ENCODE data around the gene TPST2. TPM values are rescaled to one million over a fixed set of nuclear protein-coding genes. Genes with fewer than 3 reads are reported as not detected.

Gene TPST2
- total and polyA plus RNA-seq, 8 donors: 91.4 to 534 (median 175) TPM

DNA sequence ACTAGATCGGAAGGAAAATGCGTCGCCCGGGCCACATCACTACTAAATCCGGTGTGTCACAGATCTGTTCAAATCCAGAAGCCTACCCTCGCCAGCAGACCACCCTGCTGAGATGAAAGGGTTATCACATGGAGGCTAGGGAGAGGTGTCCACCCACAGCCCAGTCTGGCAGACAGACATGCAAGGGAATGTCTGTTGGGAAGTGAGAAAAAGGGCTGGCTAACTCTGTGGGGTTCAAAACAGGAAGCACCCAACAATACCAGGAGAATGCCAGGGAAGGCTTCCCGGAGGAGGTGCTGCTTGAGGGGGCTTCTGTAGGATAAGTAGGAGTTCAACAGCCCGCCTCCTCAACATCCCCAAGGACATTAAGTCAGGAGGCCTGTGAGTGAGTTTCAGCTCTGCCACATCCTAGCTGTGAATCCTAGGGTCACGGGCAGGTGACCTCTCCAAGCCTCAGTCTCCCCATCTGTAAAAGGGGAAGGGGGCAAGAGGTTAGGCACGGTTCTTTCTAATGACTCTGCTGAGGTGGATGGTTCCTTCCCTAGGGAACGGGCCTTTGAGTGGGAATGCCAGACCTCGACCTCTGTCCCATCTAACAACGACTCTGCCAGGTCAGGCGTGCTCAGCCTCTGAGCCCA is 1.1 kb downstream of the TPST2 start:
- H3K4me3 ChIP-seq: peak overlapping the region; percentile 75 to 95 (median 91)
- TF ChIP-seq, protein P1, sequence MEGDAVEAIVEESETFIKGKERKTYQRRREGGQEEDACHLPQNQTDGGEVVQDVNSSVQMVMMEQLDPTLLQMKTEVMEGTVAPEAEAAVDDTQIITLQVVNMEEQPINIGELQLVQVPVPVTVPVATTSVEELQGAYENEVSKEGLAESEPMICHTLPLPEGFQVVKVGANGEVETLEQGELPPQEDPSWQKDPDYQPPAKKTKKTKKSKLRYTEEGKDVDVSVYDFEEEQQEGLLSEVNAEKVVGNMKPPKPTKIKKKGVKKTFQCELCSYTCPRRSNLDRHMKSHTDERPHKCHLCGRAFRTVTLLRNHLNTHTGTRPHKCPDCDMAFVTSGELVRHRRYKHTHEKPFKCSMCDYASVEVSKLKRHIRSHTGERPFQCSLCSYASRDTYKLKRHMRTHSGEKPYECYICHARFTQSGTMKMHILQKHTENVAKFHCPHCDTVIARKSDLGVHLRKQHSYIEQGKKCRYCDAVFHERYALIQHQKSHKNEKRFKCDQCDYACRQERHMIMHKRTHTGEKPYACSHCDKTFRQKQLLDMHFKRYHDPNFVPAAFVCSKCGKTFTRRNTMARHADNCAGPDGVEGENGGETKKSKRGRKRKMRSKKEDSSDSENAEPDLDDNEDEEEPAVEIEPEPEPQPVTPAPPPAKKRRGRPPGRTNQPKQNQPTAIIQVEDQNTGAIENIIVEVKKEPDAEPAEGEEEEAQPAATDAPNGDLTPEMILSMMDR (IDR thresholded peaks at IDR 0.05): no peak
- intact Hi-C loops (cut with DNase I): no loop called here
- H3K4me1 ChIP-seq: peaks cover 0 to 17% (median 0%) of the 10 kb centered on the region in 3 donors
- no peak for FAIRE-seq
- ATAC-seq: no peak
- peak overlapping the region in 2 of 4 donors; percentile 67 to 85 for H3K27ac ChIP-seq
- DNase-seq: no peak
- WGBS, 2 donors: 62 to 64% methylated on average over 14 of the region's 14 CpGs
- no peaks in the 10 kb centered on the region for H3K9me3 ChIP-seq
- H3K36me3 ChIP-seq: no peaks in the 10 kb centered on the region
- H3K27me3 ChIP-seq: no peaks in the 10 kb centered on the region

DNA sequence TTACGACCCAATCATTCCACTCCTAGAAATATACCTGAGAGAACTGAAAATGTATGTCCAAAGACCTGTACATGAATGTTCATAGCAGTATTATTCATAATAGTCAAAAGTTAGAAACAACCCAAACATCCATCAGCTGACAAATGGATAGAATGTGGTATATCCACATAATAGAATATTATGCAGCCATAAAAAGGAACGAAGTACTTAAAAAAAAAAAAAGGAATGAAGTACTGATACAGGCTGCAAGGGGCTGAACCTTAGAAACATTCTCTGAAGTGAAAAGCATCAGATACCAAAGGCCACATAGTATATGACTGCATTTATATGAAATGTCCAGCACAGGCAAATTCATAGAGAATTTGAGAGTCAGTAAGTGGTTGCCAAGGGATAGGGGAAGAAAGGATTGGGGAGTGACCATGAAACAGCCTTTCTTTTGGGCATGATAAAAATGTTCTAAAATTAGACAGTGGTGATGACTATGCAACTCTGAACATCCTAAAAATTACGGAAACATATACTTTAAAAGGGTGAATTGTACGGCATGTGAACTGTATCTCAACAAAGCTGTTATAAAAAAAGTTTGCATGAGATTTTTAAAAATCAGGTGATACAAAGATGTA is 1.8 kb downstream of the TPST2 start:
- Histone ChIP-seq H3K9me3 (no peaks in the 10 kb centered on the region), H3K36me3 (no peaks in the 10 kb centered on the region), H3K4me3 (no peak overlapping the region), H3K27me3 (no peaks in the 10 kb centered on the region), H3K4me1 (peaks cover 0 to 17% (median 0%) of the 10 kb centered on the region in 3 donors), H3K27ac (no peak overlapping the region)
- DNase-seq (no peak), ATAC-seq (no peak), FAIRE-seq (no peak)
- intact Hi-C loops (cut with DNase I): no loop called here
- TF ChIP-seq, protein P1 (IDR thresholded peaks at IDR 0.05): no peak
- WGBS, 2 donors: 93 to 99% methylated on average over 4 of the region's 4 CpGs

DNA sequence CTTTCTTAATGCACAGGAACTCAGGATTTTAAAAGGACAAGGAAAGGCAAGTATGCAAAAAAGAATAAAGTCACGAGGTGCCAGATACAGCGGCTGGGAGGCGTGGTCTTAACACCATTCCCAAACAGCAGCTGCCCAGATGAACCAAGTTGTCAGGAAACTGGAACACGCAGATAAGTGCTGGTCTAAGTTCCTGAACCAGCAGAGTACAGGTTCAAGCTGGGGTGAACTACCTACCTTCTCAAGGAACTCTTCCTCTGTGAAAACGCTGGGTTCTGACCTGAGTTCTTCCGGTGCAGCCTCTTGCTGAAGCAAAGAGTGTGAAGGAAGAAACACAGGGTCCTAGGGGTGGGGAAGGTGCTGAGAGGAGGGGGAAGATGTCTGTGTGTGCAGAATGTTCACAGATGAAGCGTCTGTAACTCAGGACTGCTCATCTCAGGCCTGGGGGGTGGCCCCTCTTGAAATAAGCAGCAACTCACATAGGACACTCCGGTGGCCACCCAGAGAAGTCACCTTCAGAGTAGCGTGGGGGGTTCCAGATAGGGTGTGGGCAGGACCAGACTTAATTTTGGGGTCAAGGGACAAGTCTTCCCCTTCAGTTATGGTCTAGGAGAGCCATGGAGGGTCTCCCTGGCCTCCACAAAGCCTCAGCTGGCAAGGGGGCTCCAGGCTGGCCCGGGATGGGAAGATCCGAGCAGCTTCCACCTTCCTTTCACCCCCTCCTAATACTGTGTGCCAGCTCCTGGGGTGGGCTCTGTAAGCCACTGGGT is 3.2 kb downstream of the TPST2 start:
- TF ChIP-seq, protein P1 (IDR thresholded peaks at IDR 0.05): no peak
- Histone ChIP-seq H3K27ac (no peak overlapping the region), H3K4me1 (peaks cover 0 to 17% (median 0%) of the 10 kb centered on the region in 3 donors), H3K4me3 (no peak overlapping the region), H3K36me3 (no peaks in the 10 kb centered on the region), H3K9me3 (no peaks in the 10 kb centered on the region), H3K27me3 (no peaks in the 10 kb centered on the region)
- WGBS, 2 donors: 76 to 78% methylated on average over 11 of the region's 11 CpGs
- no peak for ATAC-seq
- no peak for FAIRE-seq
- no peak for DNase-seq
- intact Hi-C loops (cut with DNase I): no loop called here

DNA sequence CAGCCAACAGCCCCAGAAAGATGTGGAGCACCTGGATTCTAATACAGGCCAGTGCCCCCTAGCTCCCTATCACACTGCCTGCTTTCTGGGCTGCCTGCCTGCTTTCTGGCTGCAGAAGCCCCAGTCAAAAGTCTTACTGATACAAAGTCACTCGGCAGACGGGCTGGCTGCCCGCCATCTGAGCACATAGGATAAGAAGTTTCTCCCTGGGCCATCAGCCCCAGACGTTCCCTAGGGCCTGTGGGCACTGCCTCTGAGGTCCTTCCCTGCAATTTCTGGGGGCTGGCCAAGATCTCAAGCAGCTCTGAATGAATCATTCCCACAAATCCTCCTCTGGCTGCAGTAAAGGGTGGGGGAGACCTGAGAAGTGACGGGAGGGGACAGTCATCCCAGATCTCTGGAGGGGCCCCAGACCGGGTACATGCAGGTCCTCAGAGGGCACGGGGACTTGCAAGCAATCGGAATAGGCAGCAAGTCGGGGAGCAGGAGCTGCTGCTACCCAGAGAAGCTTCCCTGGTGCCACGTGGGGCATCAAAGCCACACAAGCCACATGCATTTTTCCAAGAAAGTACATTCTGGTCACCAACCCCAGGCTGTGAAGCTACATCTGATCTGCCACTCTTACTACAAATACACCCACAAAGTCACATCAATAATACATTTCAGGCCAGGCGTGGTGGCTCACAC is 4.7 kb downstream of the TPST2 start:
- no peaks in the 10 kb centered on the region for H3K27me3 ChIP-seq
- FAIRE-seq: no peak
- H3K4me3 ChIP-seq: no peak overlapping the region
- intact Hi-C loops (cut with DNase I): no loop called here
- ATAC-seq: peak in 1 of 4 donors; percentile 14
- no peaks in the 10 kb centered on the region for H3K36me3 ChIP-seq
- TF ChIP-seq, protein P1 (IDR thresholded peaks at IDR 0.05): no peak
- H3K27ac ChIP-seq: no peak overlapping the region
- DNase-seq: peak in 2 of 6 donors; percentile 37 to 60
- WGBS, 2 donors: 57 to 62% methylated on average over 11 of the region's 11 CpGs
- no peaks in the 10 kb centered on the region for H3K9me3 ChIP-seq
- H3K4me1 ChIP-seq: peaks cover 0 to 17% (median 0%) of the 10 kb centered on the region in 3 donors

Data from pancreas (tissue), 10 donors.